Fibroblast of skin of right biceps (primary cell): ENCODE data around the gene WDR72.
"Not testable (repeated sequence)": the region's sequence is repeated elsewhere in the genome, so short reads cannot be mapped to it uniquely, and the experiment has no call there.

Source experiments
- DNase-seq: peaks from one replicate; pipeline ENCODE4 v3.0.0-alpha.2; 2013

WDR72 gene

GRCh38 chr15:53695365-53695764 lies 64.1 kb downstream of the WDR72 start:
- no peak for DNase-seq

GRCh38 chr15:53694476-53694874 lies 65.0 kb downstream of the WDR72 start:
- no peak for DNase-seq

- DNase-seq: peak; percentile 3
Observed at GRCh38 chr15:53693729-53694475, 65.6 kb downstream of the WDR72 start.

GRCh38 chr15:53684162-53684561 lies 75.3 kb downstream of the WDR72 start:
- DNase-seq: not testable (repeated sequence)

- no peak for DNase-seq
Observed at GRCh38 chr15:53681056-53681455, 78.4 kb downstream of the WDR72 start.

GRCh38 chr15:53675832-53676231 lies 83.6 kb downstream of the WDR72 start:
- DNase-seq: no peak

- no peak for DNase-seq
Observed at GRCh38 chr15:53671545-53671944, 87.9 kb downstream of the WDR72 start.

GRCh38 chr15:53670701-53671100 lies 88.8 kb downstream of the WDR72 start:
- no peak for DNase-seq

GRCh38 chr15:53665930-53666329 lies 93.5 kb downstream of the WDR72 start:
- no peak for DNase-seq

GRCh38 chr15:53658827-53659555 lies 100.5 kb downstream of the WDR72 start:
- no peak for DNase-seq

- DNase-seq: no peak
Observed at GRCh38 chr15:53658255-53658654, 101.2 kb downstream of the WDR72 start.

- no peak for DNase-seq
Observed at GRCh38 chr15:53648934-53649333, 110.5 kb downstream of the WDR72 start.

- DNase-seq: no peak
Observed at GRCh38 chr15:53644660-53645059, 114.8 kb downstream of the WDR72 start.

- DNase-seq: no peak
Observed at GRCh38 chr15:53634517-53635106, 124.9 kb downstream of the WDR72 start.

- peak; percentile 1 for DNase-seq
Observed at GRCh38 chr15:53627279-53627678, 132.2 kb downstream of the WDR72 start.

GRCh38 chr15:53625962-53626845 lies 133.3 kb downstream of the WDR72 start:
- no peak for DNase-seq

- DNase-seq: no peak
Observed at GRCh38 chr15:53625260-53625659, 134.2 kb downstream of the WDR72 start.

GRCh38 chr15:53618461-53618860 lies 141.0 kb downstream of the WDR72 start:
- DNase-seq: no peak

GRCh38 chr15:53611145-53611920 lies 148.1 kb downstream of the WDR72 start:
- peak; percentile 67 for DNase-seq

GRCh38 chr15:53591041-53591440 lies 168.4 kb downstream of the WDR72 start:
- no peak for DNase-seq

- peak; percentile 2 for DNase-seq
Observed at GRCh38 chr15:53590380-53590779, 169.1 kb downstream of the WDR72 start.

GRCh38 chr15:53589520-53590057 lies 169.9 kb downstream of the WDR72 start:
- DNase-seq: peak; percentile 32
